Osteocyte (in vitro differentiated cells): Measurements from ENCODE around the gene MYO10. TPM values are rescaled to one million over a fixed set of nuclear protein-coding genes. Genes with fewer than 3 reads are reported as not detected.

Source experiments
- DNase-seq: peaks from one replicate; pipeline ENCODE4 v3.0.0; 2021; ENCODE audit warnings: mixed read lengths; ENCODE audit not compliant: unreplicated experiment; ENCODE audit errors: extremely low spot score
- H3K27ac Mint-ChIP-seq: one replicate; pipeline ENCODE4 v1.8.0; 2021; ENCODE audit warnings: mild to moderate bottlenecking, mixed read lengths; ENCODE audit not compliant: unreplicated experiment
- H3K27me3 Mint-ChIP-seq: one replicate; pipeline ENCODE4 v1.8.0; 2021; ENCODE audit warnings: mixed read lengths; ENCODE audit not compliant: unreplicated experiment
- H3K36me3 Mint-ChIP-seq: one replicate; pipeline ENCODE4 v1.8.0; 2021; ENCODE audit warnings: mixed read lengths; ENCODE audit not compliant: unreplicated experiment
- H3K4me1 Mint-ChIP-seq: one replicate; pipeline ENCODE4 v1.8.0; 2021; ENCODE audit warnings: mixed read lengths; ENCODE audit not compliant: unreplicated experiment
- H3K4me3 Mint-ChIP-seq: one replicate; pipeline ENCODE4 v1.8.0; 2021; ENCODE audit warnings: mild to moderate bottlenecking, moderate library complexity, mixed read lengths; ENCODE audit not compliant: unreplicated experiment
- H3K9me3 Mint-ChIP-seq: one replicate; pipeline ENCODE4 v1.8.0; 2021; ENCODE audit warnings: mixed read lengths; ENCODE audit not compliant: unreplicated experiment
- CTCF ChIP-seq: fragments of 200-600 bp; sonication (generic); IDR thresholded peaks from 2 replicates; pipeline ENCODE4 v1.5.0; 2021; ENCODE audit warnings: antibody characterized with exemption, mild to moderate bottlenecking, moderate library complexity
- total RNA-seq: library from RNA; stranded (reverse); gene quantifications from 2 replicates; pipeline ENCODE4 v1.2.1, GENCODE V29; 2021

The MYO10 gene
- total RNA-seq, 1 donor from 2014 or later, result 87.8 TPM

DNA sequence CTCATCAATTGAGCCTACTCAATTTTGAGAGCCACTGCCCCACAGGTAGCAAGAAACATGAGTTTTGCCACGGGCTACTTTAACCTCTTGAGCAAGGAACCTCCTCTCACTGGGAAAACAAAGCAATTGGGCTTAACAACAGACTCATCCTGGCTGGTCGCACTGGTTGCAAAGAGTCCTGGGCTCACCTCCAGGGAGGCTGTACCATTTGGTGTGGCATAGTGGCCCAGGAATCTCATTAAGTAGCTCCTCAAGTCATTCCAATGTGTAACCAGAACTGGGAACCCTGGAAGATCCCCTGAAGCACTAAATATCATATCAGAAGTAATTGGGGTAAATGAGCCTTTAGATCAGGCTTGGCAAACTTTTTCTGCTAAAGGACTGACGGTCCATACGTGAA lies 78.5 kb downstream of the MYO10 start:
- Mint-ChIP-seq H3K36me3 (peaks cover 10% of the 10 kb centered on the region), H3K9me3 (no peaks in the 10 kb centered on the region)

GRCh38 chr5:16856531-16856930 lies 79.6 kb downstream of the MYO10 start:
- Mint-ChIP-seq H3K27me3 (no peaks in the 10 kb centered on the region), H3K9me3 (no peaks in the 10 kb centered on the region), H3K36me3 (peaks cover 10% of the 10 kb centered on the region), H3K4me1 (peaks cover 40% of the 10 kb centered on the region), H3K4me3 (no peak overlapping the region), H3K27ac (no peak overlapping the region)
- no peak for DNase-seq
- no peak for TF ChIP-seq CTCF

More for the DNA sequence above, 78.5 kb downstream of the MYO10 start:
- DNase-seq, result no peak
- Mint-ChIP-seq H3K4me3 (no peak overlapping the region), H3K27me3 (no peaks in the 10 kb centered on the region), H3K27ac (no peak overlapping the region), H3K4me1 (peaks cover 37% of the 10 kb centered on the region)
- no peak for TF ChIP-seq CTCF

- Mint-ChIP-seq H3K9me3 (no peaks in the 10 kb centered on the region), H3K27ac (no peak overlapping the region), H3K4me1 (peaks cover 44% of the 10 kb centered on the region), H3K36me3 (peaks cover 7% of the 10 kb centered on the region), H3K27me3 (no peaks in the 10 kb centered on the region), H3K4me3 (no peak overlapping the region)
- no peak for DNase-seq
- TF ChIP-seq CTCF, result no peak
Observed at GRCh38 chr5:16855898-16856297, 80.2 kb downstream of the MYO10 start.

GRCh38 chr5:16855485-16855884 lies 80.6 kb downstream of the MYO10 start:
- Mint-ChIP-seq H3K9me3 (no peaks in the 10 kb centered on the region), H3K4me3 (no peak overlapping the region), H3K27ac (no peak overlapping the region), H3K4me1 (peaks cover 44% of the 10 kb centered on the region), H3K36me3 (peaks cover 7% of the 10 kb centered on the region), H3K27me3 (no peaks in the 10 kb centered on the region)
- TF ChIP-seq CTCF, result no peak
- DNase-seq, result no peak

DNA sequence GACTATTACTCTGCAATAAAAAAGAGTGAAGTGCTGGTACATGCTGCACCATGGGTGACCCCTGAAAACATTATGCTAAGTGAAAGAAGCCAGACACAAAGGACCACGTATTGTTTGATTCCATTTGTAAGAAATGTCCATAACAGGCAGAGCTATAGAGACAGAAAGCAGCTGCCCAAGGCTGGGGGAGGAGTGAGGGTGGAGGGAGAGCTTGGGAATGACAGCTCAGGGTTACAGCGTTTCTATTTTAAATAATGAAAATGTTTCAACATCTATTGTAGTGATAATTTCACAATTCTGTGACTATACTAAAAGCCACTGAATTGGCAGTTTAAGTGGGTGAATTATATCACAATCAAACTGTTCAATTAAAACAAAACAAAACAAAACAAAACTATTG lies 81.7 kb downstream of the MYO10 start:
- Mint-ChIP-seq H3K4me1 (peaks cover 39% of the 10 kb centered on the region), H3K27me3 (no peaks in the 10 kb centered on the region), H3K4me3 (no peak overlapping the region), H3K36me3 (peaks cover 7% of the 10 kb centered on the region), H3K9me3 (no peaks in the 10 kb centered on the region), H3K27ac (no peak overlapping the region)
- no peak for DNase-seq
- no peak for TF ChIP-seq CTCF
